GM12878 (cell line): ENCODE data around the gene ARSI. TPM values are rescaled to one million over a fixed set of nuclear protein-coding genes. Genes with fewer than 3 reads are reported as not detected.

ENCODE experiments used
- ATAC-seq: fragments of 200-7000 bp; cut with Tn5 transposase; 3 replicates; pipeline ENCODE4 v1.9.1; 2020; ENCODE audit warnings: mild to moderate bottlenecking, moderate library complexity
- BruUV-seq: library from RNA; stranded (reverse); fragments of 400-500 nt; replicated peaks from 2 replicates; lab custom pipeline; 2021; lab: Mats Ljungman, UMichigan
- CTCF ChIA-PET: fragments of 300-600 bp; sonication (Branson Sonifier 250); formaldehyde crosslinking; extraction: SDS; loops from one replicate; lab custom pipeline; 2021; ENCODE audit warnings: inconsistent platforms; lab: Yijun Ruan, JAX
- POLR2A ChIA-PET: fragments of 350-600 bp; formaldehyde crosslinking; extraction: SDS; loops from one replicate; lab custom pipeline; 2021; ENCODE audit warnings: inconsistent platforms; lab: Charles Lee
- RAD21 ChIA-PET: fragments of 300-600 bp; sonication (Branson Sonifier 250); formaldehyde crosslinking; loops from one replicate; lab custom pipeline; 2023; ENCODE audit warnings: antibody characterized with exemption; ENCODE audit not compliant: unreplicated experiment; lab: Charles Lee
- SMC1A ChIA-PET: fragments of 300-600 bp; sonication (Branson Sonifier 250); formaldehyde crosslinking; loops from one replicate; lab custom pipeline; 2023; ENCODE audit not compliant: unreplicated experiment, uncharacterized antibody; lab: Charles Lee
- DNase-seq: peaks from one replicate; pipeline ENCODE4 v3.0.0-alpha.2; 2011; ENCODE audit warnings: low read depth, low spot score
- FAIRE-seq: peaks from 3 replicates; lab custom pipeline; 2011; peaks lifted over from hg19 to GRCh38; lab: Jason Lieb, UNC
- H2AFZ ChIP-seq: 2 replicates; pipeline ENCODE4 v1.6.0; 2011; ENCODE audit warnings: low read depth, low read length, control low read depth; ENCODE audit not compliant: control insufficient read depth
- H3K27ac ChIP-seq: 2 replicates; pipeline ENCODE4 v1.5.1; 2011; ENCODE audit warnings: control low read depth; ENCODE audit not compliant: control insufficient read depth, insufficient read depth
- H3K27me3 ChIP-seq, 2 experiments: replicated peaks in 1 of 2; 2 replicates each; pipeline versions ENCODE4 v1.6.0 to v1.6.1; 2011; ENCODE audit warnings: low read length in 1 of 2; ENCODE audit not compliant: control insufficient read depth in 2 of 2, insufficient read depth in 2 of 2
- H3K36me3 ChIP-seq, 2 experiments: 2 replicates each; pipeline ENCODE4 v1.5.1; 2011; ENCODE audit warnings: low read length in 1 of 2; ENCODE audit not compliant: control insufficient read depth in 2 of 2, insufficient read depth in 2 of 2
- H3K4me1 ChIP-seq: 2 replicates; pipeline ENCODE4 v1.6.1; 2011; ENCODE audit warnings: mild to moderate bottlenecking, low read length, moderate library complexity, mixed read lengths; ENCODE audit not compliant: control insufficient read depth, insufficient read depth
- H3K4me2 ChIP-seq: 2 replicates; pipeline ENCODE4 v1.6.0; 2011; ENCODE audit warnings: control low read depth; ENCODE audit not compliant: control insufficient read depth, insufficient read depth
- H3K4me3 ChIP-seq: fragments of 200-600 bp; sonication (generic); 2 replicates; pipeline ENCODE4 v1.5.1; 2016
- H3K79me2 ChIP-seq: 2 replicates; pipeline ENCODE4 v1.6.0; 2011; ENCODE audit warnings: low read length; ENCODE audit not compliant: control insufficient read depth, insufficient read depth
- H3K9ac ChIP-seq: 2 replicates; pipeline ENCODE4 v1.8.0; 2011; ENCODE audit warnings: low read length, control low read depth, mixed read lengths; ENCODE audit not compliant: control insufficient read depth, insufficient read depth
- H3K9me3 ChIP-seq: replicated peaks from 3 replicates; pipeline ENCODE4 v1.5.1; 2011; ENCODE audit warnings: mild to moderate bottlenecking, low read length; ENCODE audit not compliant: control insufficient read depth, insufficient read depth
- H4K20me1 ChIP-seq: 2 replicates; pipeline ENCODE4 v1.6.0; 2011; ENCODE audit not compliant: control insufficient read depth, insufficient read depth
- JUNB ChIP-seq: IDR thresholded peaks from 2 replicates; pipeline ENCODE4 v1.6.1; 2016; ENCODE audit warnings: antibody characterized with exemption, mild to moderate bottlenecking
- PKNOX1 ChIP-seq: fragments of 450-650 bp; IDR thresholded peaks from 2 replicates; pipeline ENCODE4 v1.6.1; 2016; ENCODE audit warnings: mild to moderate bottlenecking
- RELB ChIP-seq: fragments of 450-650 bp; IDR thresholded peaks from 2 replicates; pipeline ENCODE4 v1.6.1; 2017; ENCODE audit warnings: low read depth, mild to moderate bottlenecking, moderate library complexity
- SUPT20H ChIP-seq: IDR thresholded peaks from 2 replicates; pipeline ENCODE4 v1.6.1; 2011; ENCODE audit warnings: low read depth, mild to moderate bottlenecking, low read length, moderate library complexity, borderline replicate concordance; ENCODE audit not compliant: control insufficient read depth
- ZNF274 ChIP-seq: IDR thresholded peaks from one replicate; pipeline ENCODE4 v1.8.0; 2011; ENCODE audit not compliant: insufficient read length, insufficient read depth
- WGBS: methylation state at CpG from one replicate; pipeline ENCODE4 v1.1.6; 2016; ENCODE audit warnings: low lambda C conversion rate; ENCODE audit not compliant: insufficient replicate concordance, insufficient coverage; ENCODE audit errors: missing lambda C conversion rate; 5-methylcytosine and 5-hydroxymethylcytosine counted together
- in situ Hi-C: fragments of 300-500 bp; cut with MboI; formaldehyde crosslinking; loops from 9 replicates; pipeline ENCODE4 v1.14.3; 2018; ENCODE audit warnings: mixed read lengths
- intact Hi-C: fragments of 100-400 bp; cut with micrococcal nuclease; formaldehyde crosslinking; loops from one replicate; pipeline ENCODE4 v1.14.2; 2022; ENCODE audit not compliant: unreplicated experiment
- polyA plus RNA-seq, 11 experiments: library from polyadenylated mRNA; depleted of rRNA in 4 of 11; unstranded in 6 of 11; stranded (reverse) in 5 of 11; fragments of >200 nt; fragmentation: Nextera tagmentation in 4 of 11; fragmentation: Illumina TruSeq in 1 of 11; extraction: Ambion mirVana in 4 of 11; extraction: Trizol in 1 of 11; gene quantifications; 1 replicate in 1 of 11; 2 replicates in 10 of 11; pipeline versions ENCODE4 v1.2.1 to v1.2.3, GENCODE V29; 2011 to 2016; ENCODE audit warnings: inconsistent platforms in 2 of 11, missing spikeins in 2 of 11, low read depth in 1 of 11
- total RNA-seq, 4 experiments: library from RNA; depleted of rRNA in 3 of 4; stranded (reverse); fragments of >200 nt in 3 of 4; fragmentation: Illumina TruSeq in 1 of 4; extraction: Trizol in 1 of 4; gene quantifications; 2 replicates each; pipeline versions ENCODE4 v1.2.1 to v1.2.3, GENCODE V29; 2013 to 2021

The ARSI gene
- total and polyA plus RNA-seq, 10 of the 15 experiments (the other 5 are each of a cell fraction or from before 2014, with no cell fraction given), result not detected

GRCh38 chr5:150309101-150309885 is 6.6 kb upstream of the ARSI start:
- DNase-seq (no peak), ATAC-seq (peak; percentile 44; the same call in 2 of the 3 replicates), FAIRE-seq (no peak)
- intact Hi-C loops, result no loop called here
- H4K20me1 ChIP-seq, result no peaks in the 10 kb centered on the region
- no peaks in the 10 kb centered on the region for H3K9me3 ChIP-seq
- in situ Hi-C loops, result no loop called here
- no peaks in the 10 kb centered on the region for H3K4me1 ChIP-seq
- no peaks in the 10 kb centered on the region for H3K79me2 ChIP-seq
- no TSS peak for BruUV-seq
- 1% methylated on average over 7 of the region's 7 CpGs for WGBS
- H3K36me3 ChIP-seq, result no peaks in the 10 kb centered on the region
- POLR2A ChIA-PET, result interaction anchor here (0.7 kb wide), 1 partner anchor 28 kb away, joined by 3 read pairs; no protein-coding TSS in a partner anchor
- H3K4me3 ChIP-seq, result no peak overlapping the region
- TF ChIP-seq SUPT20H (no peak), PKNOX1 (peak; percentile 47; the same call in 1 of the 2 replicates), ZNF274 (no peak), RELB (no peak), JUNB (no peak)
- TF ChIP-seq, all 136 proteins: peak for 1
- H3K27ac ChIP-seq, result no peak overlapping the region
- H3K9ac ChIP-seq, result no peak overlapping the region
- H3K4me2 ChIP-seq, result no peak overlapping the region
- no peak overlapping the region for H2AFZ ChIP-seq
- RAD21 ChIA-PET, result no interaction called here
- SMC1A ChIA-PET, result no interaction called here
- peaks cover 0 to 5% of the 10 kb centered on the region in 2 experiments; a peak in 3 of 4 replicates for H3K27me3 ChIP-seq
- CTCF ChIA-PET, result interaction anchor here (0.7 to 1.8 kb wide), 3 partner anchors 10 to 28 kb away, joined by 3 to 4 read pairs (median 3); no protein-coding TSS in a partner anchor
